ENCODE data around the gene FXYD7. TPM values are rescaled to one million over a fixed set of nuclear protein-coding genes. Genes with fewer than 3 reads are reported as not detected.
A peak's percentile ranks its signal among the peaks of the same experiment; 100 is the strongest.
"Not testable (repeated sequence)": the region's sequence is repeated elsewhere in the genome, so short reads cannot be mapped to it uniquely, and the experiment has no call there.

Gene FXYD7
- total and polyA plus RNA-seq, 2 donors from 2014 or later, result 0.94 TPM; not detected in 1

GRCh38 chr19:35151273-35152065, 8.4 kb downstream of the FXYD7 start:
- Histone ChIP-seq H3K36me3 (ENCODE audit: control insufficient read depth in 2 of 3, insufficient read depth in 3 of 3, low read length in 3 of 3) (no peaks in the 10 kb centered on the region), H3K4me1 (ENCODE audit: control insufficient read depth in 2 of 3, insufficient read depth in 2 of 3, low read depth in 1 of 3, low read length in 3 of 3) (peaks cover 0 to 2% (median 0%) of the 10 kb centered on the region in 3 donors), H3K4me3 (ENCODE audit: low read length in 3 of 3) (no peak overlapping the region), H3K9ac (ENCODE audit: low read length in 3 of 3) (no peak overlapping the region), H3K9me3 (ENCODE audit: control insufficient read depth in 2 of 3, insufficient read depth in 1 of 3, low read length in 3 of 3) (no peaks in the 10 kb centered on the region), H3K27ac (ENCODE audit: low read depth in 2 of 2, low read length in 2 of 2) (no peak overlapping the region), H3K27me3 (ENCODE audit: control insufficient read depth, insufficient read depth, low read length) (peaks cover 12% of the 10 kb centered on the region)
- FAIRE-seq (no peak), DNase-seq (peak in 1 of 5 donors; percentile 32)
- intact Hi-C loops (cut with DNase I), result no loop called here
- TF ChIP-seq, protein P1, sequence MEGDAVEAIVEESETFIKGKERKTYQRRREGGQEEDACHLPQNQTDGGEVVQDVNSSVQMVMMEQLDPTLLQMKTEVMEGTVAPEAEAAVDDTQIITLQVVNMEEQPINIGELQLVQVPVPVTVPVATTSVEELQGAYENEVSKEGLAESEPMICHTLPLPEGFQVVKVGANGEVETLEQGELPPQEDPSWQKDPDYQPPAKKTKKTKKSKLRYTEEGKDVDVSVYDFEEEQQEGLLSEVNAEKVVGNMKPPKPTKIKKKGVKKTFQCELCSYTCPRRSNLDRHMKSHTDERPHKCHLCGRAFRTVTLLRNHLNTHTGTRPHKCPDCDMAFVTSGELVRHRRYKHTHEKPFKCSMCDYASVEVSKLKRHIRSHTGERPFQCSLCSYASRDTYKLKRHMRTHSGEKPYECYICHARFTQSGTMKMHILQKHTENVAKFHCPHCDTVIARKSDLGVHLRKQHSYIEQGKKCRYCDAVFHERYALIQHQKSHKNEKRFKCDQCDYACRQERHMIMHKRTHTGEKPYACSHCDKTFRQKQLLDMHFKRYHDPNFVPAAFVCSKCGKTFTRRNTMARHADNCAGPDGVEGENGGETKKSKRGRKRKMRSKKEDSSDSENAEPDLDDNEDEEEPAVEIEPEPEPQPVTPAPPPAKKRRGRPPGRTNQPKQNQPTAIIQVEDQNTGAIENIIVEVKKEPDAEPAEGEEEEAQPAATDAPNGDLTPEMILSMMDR (IDR thresholded peaks at IDR 0.05; ENCODE audit: borderline replicate concordance, extremely low read depth, insufficient read depth), result no peak

DNA sequence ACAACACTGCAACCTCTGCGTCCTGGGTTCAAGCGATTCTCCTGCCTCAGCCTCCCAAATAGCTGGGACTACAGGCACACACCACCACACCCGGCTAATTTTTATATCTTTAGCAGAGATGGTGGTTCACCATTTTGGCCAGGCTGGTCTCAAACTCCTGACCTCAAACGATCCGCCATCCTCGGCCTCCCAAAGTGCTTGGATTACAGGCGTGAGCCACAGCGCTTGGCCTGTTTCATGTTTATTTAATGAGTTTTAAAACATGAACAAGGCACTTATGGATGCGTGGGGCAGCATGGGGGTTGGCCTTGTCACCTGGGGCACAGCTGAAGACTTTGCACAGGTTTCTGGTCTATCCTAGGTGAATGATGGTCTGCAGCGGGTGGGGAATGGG, 10.1 kb downstream of the FXYD7 start:
- H3K9ac ChIP-seq (ENCODE audit: low read length in 3 of 3); H3K36me3 ChIP-seq (ENCODE audit: control insufficient read depth in 2 of 3, insufficient read depth in 3 of 3, low read length in 3 of 3); H3K4me3 ChIP-seq (ENCODE audit: low read length in 3 of 3); H3K27ac ChIP-seq (ENCODE audit: low read depth in 2 of 2, low read length in 2 of 2); DNase-seq; H3K9me3 ChIP-seq (ENCODE audit: control insufficient read depth in 2 of 3, insufficient read depth in 1 of 3, low read length in 3 of 3); intact Hi-C loops (cut with DNase I); FAIRE-seq; H3K4me1 ChIP-seq (ENCODE audit: control insufficient read depth in 2 of 3, insufficient read depth in 2 of 3, low read depth in 1 of 3, low read length in 3 of 3): not testable (repeated sequence)
- peaks cover 12% of the 10 kb centered on the region for H3K27me3 ChIP-seq (ENCODE audit: control insufficient read depth, insufficient read depth, low read length)

GRCh38 chr19:35153701-35154524, 10.9 kb downstream of the FXYD7 start:
- intact Hi-C loops (cut with DNase I), result no loop called here
- DNase-seq, result peak in 2 of 5 donors; percentile 61 to 84
- no peaks in the 10 kb centered on the region for H3K9me3 ChIP-seq (ENCODE audit: control insufficient read depth in 2 of 3, insufficient read depth in 1 of 3, low read length in 3 of 3)
- H3K4me1 ChIP-seq (ENCODE audit: control insufficient read depth in 2 of 3, insufficient read depth in 2 of 3, low read depth in 1 of 3, low read length in 3 of 3), result peaks cover 0 to 2% (median 0%) of the 10 kb centered on the region in 3 donors
- FAIRE-seq, result no peak
- H3K9ac ChIP-seq (ENCODE audit: low read length in 3 of 3), result no peak overlapping the region
- peaks cover 12% of the 10 kb centered on the region for H3K27me3 ChIP-seq (ENCODE audit: control insufficient read depth, insufficient read depth, low read length)
- no peaks in the 10 kb centered on the region for H3K36me3 ChIP-seq (ENCODE audit: control insufficient read depth in 2 of 3, insufficient read depth in 3 of 3, low read length in 3 of 3)
- TF ChIP-seq, protein P1 (IDR thresholded peaks at IDR 0.05; ENCODE audit: borderline replicate concordance, extremely low read depth, insufficient read depth), result peak; percentile 35
- no peak overlapping the region for H3K27ac ChIP-seq (ENCODE audit: low read depth in 2 of 2, low read length in 2 of 2)
- peak overlapping the region in 2 of 3 donors; percentile 1 to 44 for H3K4me3 ChIP-seq (ENCODE audit: low read length in 3 of 3)

Data from kidney (tissue), 14 donors.